ENCODE results near the gene MVK.

GRCh38 chr12:109580684-109581333 lies 7.2 kb downstream of the MVK start:
- TF ChIP-seq POLR2A (IDR thresholded peaks at IDR 0.05; ENCODE audit: low read length) (no peak), GATA1 (IDR thresholded peaks at IDR 0.05; ENCODE audit: low read depth, low read length) (no peak)
